Central memory CD8-positive, alpha-beta T cell (primary cell): ENCODE results near the gene KRT38.

Experiments
- ATAC-seq: fragments of 150-1000 bp; cut with Tn5 transposase; replicated peaks from 2 replicates; pipeline ENCODE4 v1.10.0; 2022; ENCODE audit warnings: mild to moderate bottlenecking, moderate FRiP score, moderate number of reproducible peaks; ENCODE audit not compliant: poor library complexity, severe bottlenecking; ENCODE audit errors: extremely low read depth
- DNase-seq, 2 donors: peaks; one replicate each; pipeline ENCODE4 v3.0.0; 2021; ENCODE audit warnings: low spot score in 2 of 2
- H3K27ac Mint-ChIP-seq: one replicate; pipeline ENCODE4 v1.8.0; 2022; ENCODE audit warnings: low read depth, mild to moderate bottlenecking, moderate library complexity, mixed read lengths
- H3K27me3 Mint-ChIP-seq: one replicate; pipeline ENCODE4 v1.8.0; 2022; ENCODE audit warnings: mixed read lengths
- H3K36me3 Mint-ChIP-seq: one replicate; pipeline ENCODE4 v1.8.0; 2022; ENCODE audit warnings: mild to moderate bottlenecking, moderate library complexity, mixed read lengths; ENCODE audit not compliant: insufficient read depth
- H3K4me1 Mint-ChIP-seq: one replicate; pipeline ENCODE4 v1.8.0; 2022; ENCODE audit warnings: mixed read lengths
- H3K4me3 Mint-ChIP-seq: one replicate; pipeline ENCODE4 v1.8.0; 2022; ENCODE audit warnings: mild to moderate bottlenecking, moderate library complexity, mixed read lengths
- H3K9me3 Mint-ChIP-seq: one replicate; pipeline ENCODE4 v1.8.0; 2022; ENCODE audit warnings: mixed read lengths

Gene KRT38

GRCh38 chr17:41453066-41453465 is 12.3 kb upstream of the KRT38 start:
- Mint-ChIP-seq H3K4me3 (no peak overlapping the region), H3K9me3 (no peaks in the 10 kb centered on the region), H3K27ac (no peak overlapping the region), H3K36me3 (no peaks in the 10 kb centered on the region), H3K27me3 (peaks cover 40% of the 10 kb centered on the region), H3K4me1 (peaks cover 11% of the 10 kb centered on the region)
- DNase-seq: no peak
- ATAC-seq: no peak

DNA sequence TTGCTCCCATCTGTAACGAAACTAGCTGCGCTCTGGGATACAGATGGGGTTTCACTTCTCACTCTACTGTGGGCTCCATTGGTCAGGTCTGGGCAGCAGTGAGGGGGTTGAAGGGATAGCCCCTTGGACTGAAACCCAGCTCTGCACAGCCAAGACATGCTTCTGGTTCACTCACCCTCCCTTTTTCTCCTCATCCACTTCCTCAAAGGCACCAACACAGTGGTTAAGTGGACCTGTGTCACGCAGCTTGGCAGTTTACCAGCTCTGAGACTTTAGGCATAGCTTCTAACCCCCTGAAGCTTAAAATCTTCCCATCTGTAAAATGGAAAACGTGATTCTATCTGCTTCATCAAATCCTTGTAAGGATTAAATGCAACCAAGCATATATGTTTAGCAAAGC is 11.5 kb upstream of the KRT38 start:
- Mint-ChIP-seq H3K36me3 (no peaks in the 10 kb centered on the region), H3K27me3 (peaks cover 41% of the 10 kb centered on the region), H3K4me1 (peaks cover 11% of the 10 kb centered on the region), H3K4me3 (no peak overlapping the region), H3K9me3 (no peaks in the 10 kb centered on the region), H3K27ac (no peak overlapping the region)
- ATAC-seq (no peak), DNase-seq (no peak)

DNA sequence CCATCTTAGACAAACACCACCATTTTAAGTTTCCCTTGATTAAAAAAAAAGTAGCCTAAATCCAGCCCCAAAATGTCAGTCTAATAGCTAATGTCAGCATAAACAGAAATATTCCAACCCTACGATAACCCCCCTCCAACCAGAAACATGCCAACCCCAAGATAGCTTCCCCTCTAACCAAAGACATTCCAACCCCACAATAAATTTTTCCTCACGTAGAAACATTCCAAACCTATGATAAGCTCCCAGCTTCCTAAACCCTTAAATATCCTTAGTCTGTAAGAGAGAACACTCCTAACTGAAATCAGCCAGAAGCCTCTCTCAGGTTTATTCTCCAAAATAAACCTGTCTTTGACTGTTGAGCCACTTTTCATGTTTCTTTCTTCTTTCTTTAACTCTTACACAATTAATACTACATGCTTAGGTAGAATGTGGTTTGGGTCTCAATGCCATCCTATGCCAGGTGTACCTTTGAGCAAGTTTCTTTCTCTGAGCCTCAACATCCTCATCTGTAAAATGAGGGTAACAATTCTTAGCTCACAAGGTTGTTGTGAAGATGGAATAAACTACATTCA is 10.5 kb upstream of the KRT38 start:
- H3K36me3 Mint-ChIP-seq: peaks cover 3% of the 10 kb centered on the region
- H3K4me3 Mint-ChIP-seq: no peak overlapping the region
- no peak overlapping the region for H3K27ac Mint-ChIP-seq
- H3K9me3 Mint-ChIP-seq: no peaks in the 10 kb centered on the region
- ATAC-seq: no peak
- peaks cover 15% of the 10 kb centered on the region for H3K4me1 Mint-ChIP-seq
- no peak for DNase-seq
- peaks cover 50% of the 10 kb centered on the region for H3K27me3 Mint-ChIP-seq

DNA sequence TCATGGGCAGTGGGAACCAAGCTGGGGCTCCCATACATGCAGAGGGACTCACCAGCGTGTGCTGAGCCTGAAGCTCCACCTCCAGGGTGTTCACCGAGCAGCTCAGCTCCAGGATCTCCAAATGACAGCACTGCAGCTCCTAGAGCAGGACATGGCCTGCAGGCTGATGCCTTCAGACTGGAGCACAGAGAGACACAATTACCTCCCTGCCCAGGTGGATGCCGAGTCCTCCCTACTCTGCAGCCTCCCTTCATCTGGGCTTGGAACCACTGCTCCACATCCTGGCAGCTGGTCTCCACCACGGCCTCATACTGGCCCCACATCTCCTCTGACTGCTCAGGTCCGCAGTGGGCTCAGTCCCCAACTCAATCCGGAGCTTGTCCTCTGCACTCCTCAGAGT is 8.2 kb upstream of the KRT38 start:
- Mint-ChIP-seq H3K9me3 (no peaks in the 10 kb centered on the region), H3K4me1 (peaks cover 15% of the 10 kb centered on the region), H3K27ac (no peak overlapping the region), H3K36me3 (peaks cover 3% of the 10 kb centered on the region), H3K27me3 (peaks cover 73% of the 10 kb centered on the region), H3K4me3 (no peak overlapping the region)
- ATAC-seq: no peak
- DNase-seq: no peak

DNA sequence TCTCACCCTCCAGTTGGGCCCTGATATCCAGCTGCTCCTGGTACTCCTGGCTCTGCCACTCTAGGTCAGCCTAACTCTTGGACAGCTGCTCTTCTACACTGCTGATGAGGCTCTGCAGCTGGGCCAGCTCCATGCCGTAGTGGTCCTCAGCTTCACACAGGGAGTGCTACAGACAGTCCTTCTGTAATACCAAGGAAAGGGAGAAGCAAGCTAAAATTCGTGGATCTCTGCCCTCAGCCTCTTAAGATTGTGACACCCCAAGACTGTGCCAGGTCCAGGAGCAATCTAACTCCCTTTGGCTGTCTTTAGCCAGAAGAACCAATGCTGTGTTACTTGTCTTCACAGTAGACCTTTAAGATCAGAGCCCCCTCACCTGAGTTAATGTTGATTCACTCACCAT is 7.7 kb upstream of the KRT38 start:
- H3K27ac Mint-ChIP-seq: no peak overlapping the region
- no peak overlapping the region for H3K4me3 Mint-ChIP-seq
- H3K27me3 Mint-ChIP-seq: peaks cover 78% of the 10 kb centered on the region
- H3K9me3 Mint-ChIP-seq: no peaks in the 10 kb centered on the region
- peaks cover 3% of the 10 kb centered on the region for H3K36me3 Mint-ChIP-seq
- DNase-seq (no peak), ATAC-seq (no peak)
- H3K4me1 Mint-ChIP-seq: peaks cover 15% of the 10 kb centered on the region

- no peaks in the 10 kb centered on the region for H3K9me3 Mint-ChIP-seq
- no peak overlapping the region for H3K4me3 Mint-ChIP-seq
- H3K36me3 Mint-ChIP-seq: peaks cover 3% of the 10 kb centered on the region
- peaks cover 83% of the 10 kb centered on the region for H3K27me3 Mint-ChIP-seq
- peaks cover 15% of the 10 kb centered on the region for H3K4me1 Mint-ChIP-seq
- no peak for DNase-seq
- no peak for ATAC-seq
- peak overlapping the region; percentile 62 for H3K27ac Mint-ChIP-seq
Observed at GRCh38 chr17:41446806-41447205, 6.0 kb upstream of the KRT38 start.

- Mint-ChIP-seq H3K9me3 (no peaks in the 10 kb centered on the region), H3K4me3 (no peak overlapping the region), H3K4me1 (peaks cover 5% of the 10 kb centered on the region), H3K27me3 (peaks cover 82% of the 10 kb centered on the region), H3K27ac (no peak overlapping the region), H3K36me3 (peaks cover 3% of the 10 kb centered on the region)
- DNase-seq (no peak), ATAC-seq (no peak)
Observed at GRCh38 chr17:41444640-41445039, 3.9 kb upstream of the KRT38 start.

DNA sequence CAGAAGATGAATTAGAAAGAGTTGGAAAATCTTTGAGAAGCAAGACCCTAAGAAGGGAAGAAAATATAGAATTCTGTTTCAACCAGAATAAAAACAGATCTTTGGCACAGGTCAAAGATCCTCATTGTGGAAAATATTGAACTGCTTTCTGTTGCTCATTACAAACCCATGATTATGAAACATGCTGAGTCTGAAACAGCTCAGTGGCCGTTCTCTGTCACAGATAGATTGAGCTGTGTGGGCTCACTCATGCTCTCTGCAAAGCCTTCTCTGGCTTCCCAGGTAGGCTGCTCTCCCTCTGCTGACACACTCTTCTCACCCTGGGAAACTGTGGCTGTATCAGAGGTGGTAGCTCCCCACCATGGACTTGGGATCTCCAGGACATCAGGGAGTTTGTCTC is 3.4 kb upstream of the KRT38 start:
- Mint-ChIP-seq H3K4me3 (no peak overlapping the region), H3K27ac (no peak overlapping the region), H3K4me1 (peaks cover 5% of the 10 kb centered on the region), H3K36me3 (peaks cover 3% of the 10 kb centered on the region), H3K27me3 (peaks cover 82% of the 10 kb centered on the region), H3K9me3 (no peaks in the 10 kb centered on the region)
- ATAC-seq (no peak), DNase-seq (no peak)

GRCh38 chr17:41442739-41443138 is 2.0 kb upstream of the KRT38 start:
- Mint-ChIP-seq H3K9me3 (no peaks in the 10 kb centered on the region), H3K4me3 (no peak overlapping the region), H3K27ac (no peak overlapping the region), H3K4me1 (peaks cover 5% of the 10 kb centered on the region), H3K27me3 (peaks cover 83% of the 10 kb centered on the region), H3K36me3 (peaks cover 5% of the 10 kb centered on the region)
- ATAC-seq: no peak
- no peak for DNase-seq

- Mint-ChIP-seq H3K9me3 (no peaks in the 10 kb centered on the region), H3K4me3 (no peak overlapping the region), H3K27ac (no peak overlapping the region), H3K27me3 (peaks cover 54% of the 10 kb centered on the region), H3K4me1 (no peaks in the 10 kb centered on the region), H3K36me3 (peaks cover 2% of the 10 kb centered on the region)
- ATAC-seq (no peak), DNase-seq (no peak)
Observed at GRCh38 chr17:41439375-41439774, 1.4 kb downstream of the KRT38 start.

GRCh38 chr17:41437769-41438168 is 3.0 kb downstream of the KRT38 start:
- Mint-ChIP-seq H3K27me3 (peaks cover 38% of the 10 kb centered on the region), H3K4me3 (no peak overlapping the region), H3K4me1 (no peaks in the 10 kb centered on the region), H3K36me3 (peaks cover 2% of the 10 kb centered on the region), H3K27ac (no peak overlapping the region), H3K9me3 (no peaks in the 10 kb centered on the region)
- DNase-seq (no peak), ATAC-seq (no peak)

GRCh38 chr17:41437254-41437653 is 3.5 kb downstream of the KRT38 start:
- Mint-ChIP-seq H3K4me1 (no peaks in the 10 kb centered on the region), H3K27me3 (peaks cover 33% of the 10 kb centered on the region), H3K27ac (no peak overlapping the region), H3K36me3 (peaks cover 2% of the 10 kb centered on the region), H3K9me3 (no peaks in the 10 kb centered on the region), H3K4me3 (no peak overlapping the region)
- ATAC-seq (no peak), DNase-seq (no peak)

GRCh38 chr17:41434415-41434814 is 6.4 kb downstream of the KRT38 start:
- no peak for ATAC-seq
- H3K9me3 Mint-ChIP-seq: no peaks in the 10 kb centered on the region
- H3K27me3 Mint-ChIP-seq: peaks cover 33% of the 10 kb centered on the region
- no peak for DNase-seq
- H3K4me3 Mint-ChIP-seq: no peak overlapping the region
- H3K36me3 Mint-ChIP-seq: peaks cover 2% of the 10 kb centered on the region
- no peaks in the 10 kb centered on the region for H3K4me1 Mint-ChIP-seq
- no peak overlapping the region for H3K27ac Mint-ChIP-seq

DNA sequence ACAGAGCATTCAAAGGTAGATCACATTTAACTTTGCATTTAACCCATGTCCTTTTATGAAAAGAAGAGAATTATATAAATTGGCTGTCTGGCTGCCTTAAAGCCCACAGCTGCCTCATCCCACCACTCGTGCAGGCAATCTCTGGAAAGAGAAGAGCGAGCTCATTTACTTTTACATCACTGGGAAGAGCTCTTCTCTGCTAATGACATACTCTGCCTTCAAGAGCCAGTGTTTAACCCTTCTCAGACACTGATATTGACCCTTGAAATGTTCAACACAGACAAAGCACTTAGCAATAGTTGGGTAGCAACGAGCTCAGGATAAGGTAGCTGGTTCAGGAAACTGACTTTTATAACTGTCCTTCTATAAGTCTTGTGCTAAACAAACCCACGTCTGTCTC is 6.8 kb downstream of the KRT38 start:
- Mint-ChIP-seq H3K36me3 (peaks cover 2% of the 10 kb centered on the region), H3K4me1 (no peaks in the 10 kb centered on the region), H3K9me3 (no peaks in the 10 kb centered on the region), H3K27ac (no peak overlapping the region), H3K4me3 (no peak overlapping the region), H3K27me3 (peaks cover 33% of the 10 kb centered on the region)
- ATAC-seq (no peak), DNase-seq (no peak)
